ENCODE results near the gene TBX6. TPM values are rescaled to one million over a fixed set of nuclear protein-coding genes. Genes with fewer than 3 reads are reported as not detected.

The TBX6 gene
- total and polyA plus RNA-seq, 2 of the 4 experiments (the other 2 are of a cell fraction): 0.10 TPM; not detected in 1

GRCh38 chr16:30114411-30114810 lies 22.7 kb upstream of the TBX6 start:
- Histone ChIP-seq H3K4ac (ENCODE audit: low read depth, low read length) (no peak overlapping the region), H2BK15ac (ENCODE audit: low read depth, low read length) (no peak overlapping the region), H2BK20ac (ENCODE audit: low read depth, low read length) (no peak overlapping the region), H4K91ac (ENCODE audit: insufficient read depth, low read depth, low read length) (no peak overlapping the region), H4K8ac (ENCODE audit: low read depth in 2 of 2, low read length in 2 of 2) (no peak overlapping the region), H3K56ac (ENCODE audit: extremely low read depth, insufficient read depth, low read length) (no peak overlapping the region), H2AK5ac (ENCODE audit: low read depth, low read length) (no peak overlapping the region), H3K9me3 (ENCODE audit: control insufficient read depth, insufficient read depth, low read length) (no peaks in the 10 kb centered on the region), H3K9me1 (ENCODE audit: insufficient read depth, low read length) (peaks cover 2% of the 10 kb centered on the region; the same call in 1 of the 2 replicates), H3K27me3 (ENCODE audit: control insufficient read depth, insufficient read depth, low read length) (no peaks in the 10 kb centered on the region), H4K5ac (ENCODE audit: low read depth, low read length) (no peak overlapping the region), H3K9ac (ENCODE audit: low read depth, low read length) (no peak overlapping the region), H2AK9ac (replicated peaks; ENCODE audit: low read depth, low read length, poor library complexity) (no peak overlapping the region), H4K20me1 (ENCODE audit: insufficient read depth, low read length) (no peaks in the 10 kb centered on the region), H3K4me1 (ENCODE audit: control insufficient read depth, insufficient read depth, low read length) (no peaks in the 10 kb centered on the region; the same call in 1 of the 2 replicates), H3K79me1 (ENCODE audit: low read depth in 1 of 2, low read length in 2 of 2) (no peaks in the 10 kb centered on the region; a peak in 1 of 4 replicates), H3K4me2 (ENCODE audit: low read depth, low read length) (no peak overlapping the region), H3K27ac (ENCODE audit: insufficient read depth, low read length) (no peak overlapping the region), H3K36me3 (ENCODE audit: control insufficient read depth, insufficient read depth, low read length) (peaks cover 48% of the 10 kb centered on the region), H2BK5ac (ENCODE audit: low read depth, low read length, poor library complexity, severe bottlenecking) (no peak overlapping the region), H3K23ac (ENCODE audit: low read depth, low read length) (no peak overlapping the region), H2AFZ (replicated peaks; ENCODE audit: low read length, poor library complexity) (no peak overlapping the region), H3K14ac (replicated peaks; ENCODE audit: low read depth, low read length) (no peak overlapping the region), H3K18ac (ENCODE audit: low read depth, low read length) (no peak overlapping the region), H2BK120ac (ENCODE audit: low read depth, low read length) (no peak overlapping the region), H3K4me3 (ENCODE audit: insufficient read depth, low read depth, low read length) (no peak overlapping the region)
- intact Hi-C loops (cut with micrococcal nuclease) (loop anchor here (5.0 kb wide), 1 partner anchor 298 kb away; no protein-coding TSS in a partner anchor), in situ Hi-C loops (cut with MboI; ENCODE audit: low sequenced_read_pairs) (no loop called here), dilution Hi-C loops (cut with HindIII; ENCODE audit: low sequenced_read_pairs, unreplicated experiment) (no loop called here)
- 93% methylated on average over 2 of the region's 11 CpGs; no CpG with 5 or more reads in 1 of the 2 experiments for WGBS, 2 experiments (ENCODE audit: extremely low coverage in 2 of 2, insufficient read length in 1 of 2)
- no peak for DNase-seq
- no peak for ATAC-seq (ENCODE audit: low read depth)
- CTCF ChIA-PET: no interaction called here
- no peak for TF ChIP-seq MXI1 (IDR thresholded peaks at IDR 0.05; ENCODE audit: borderline replicate concordance, low read depth, low read length)
- no peak for TF ChIP-seq CTCF (conservative IDR thresholded peaks at IDR 0.05; ENCODE audit: low read depth, low read length)
- no peak for TF ChIP-seq NFE2L2 (IDR thresholded peaks at IDR 0.05; ENCODE audit: low read depth, low read length)
- no peak for TF ChIP-seq RAD21 (IDR thresholded peaks at IDR 0.05; ENCODE audit: low read length)
- POLR2A ChIA-PET (ENCODE audit: unreplicated experiment): interaction anchor here (0.6 kb wide), 1 partner anchor 10 kb away, joined by 7 read pairs; no protein-coding TSS in a partner anchor
- no TSS peak for BruUV-seq (replicated peaks)
